Esophagus mucosa (tissue), 1 donor: Measurements from ENCODE around the gene CMC1. TPM values are rescaled to one million over a fixed set of nuclear protein-coding genes. Genes with fewer than 3 reads are reported as not detected.
A peak's percentile ranks its signal among the peaks of the same experiment; 100 is the strongest.
"Not testable (repeated sequence)": the region's sequence is repeated elsewhere in the genome, so short reads cannot be mapped to it uniquely, and the experiment has no call there.

Experiments used
- ATAC-seq: fragments of 200-7000 bp; cut with Tn5 transposase; one replicate; pipeline ENCODE4 v1.9.1; 2020
- total RNA-seq: library from RNA; stranded (reverse); gene quantifications from one replicate; pipeline ENCODE4 v1.2.4, GENCODE V29; 2023
- donor health status: DM: yes; HTN: yes; CAD: no.

CMC1 gene
- total RNA-seq = 12.2 TPM

GRCh38 chr3:28241221-28242160 lies at the start of gene CMC1:
TSS of gene CMC1 (plus strand) at chr3:28241619. CDS start at chr3:28241794, 175 bp downstream.
- peak; percentile 100 for ATAC-seq

- ATAC-seq = peak; percentile 20
Measured at GRCh38 chr3:28198161-28198560, 43.3 kb upstream of the CMC1 start.

GRCh38 chr3:28198974-28199373 lies 42.4 kb upstream of the CMC1 start:
- ATAC-seq = no peak

GRCh38 chr3:28199643-28200042 lies 41.8 kb upstream of the CMC1 start:
- ATAC-seq = not testable (repeated sequence)

GRCh38 chr3:28200366-28200848 lies 41.0 kb upstream of the CMC1 start:
- ATAC-seq = not testable (repeated sequence)

GRCh38 chr3:28206479-28206878 lies 34.9 kb upstream of the CMC1 start:
- no peak for ATAC-seq

GRCh38 chr3:28207000-28207733 lies 34.3 kb upstream of the CMC1 start:
- no peak for ATAC-seq

- no peak for ATAC-seq
Measured at GRCh38 chr3:28210968-28211713, 30.3 kb upstream of the CMC1 start.

GRCh38 chr3:28212681-28213080 lies 28.7 kb upstream of the CMC1 start:
- ATAC-seq = no peak

GRCh38 chr3:28215407-28215806 lies 26.0 kb upstream of the CMC1 start:
- no peak for ATAC-seq

GRCh38 chr3:28218071-28218916 lies 23.1 kb upstream of the CMC1 start:
- no peak for ATAC-seq

GRCh38 chr3:28218917-28219198 lies 22.6 kb upstream of the CMC1 start:
- no peak for ATAC-seq

GRCh38 chr3:28224430-28224829 lies 17.0 kb upstream of the CMC1 start:
- ATAC-seq = no peak

GRCh38 chr3:28226020-28226419 lies 15.4 kb upstream of the CMC1 start:
- no peak for ATAC-seq

- ATAC-seq = no peak
Measured at GRCh38 chr3:28228623-28229022, 12.8 kb upstream of the CMC1 start.

- no peak for ATAC-seq
Measured at GRCh38 chr3:28232659-28233058, 8.8 kb upstream of the CMC1 start.

GRCh38 chr3:28234454-28234853 lies 7.0 kb upstream of the CMC1 start:
- no peak for ATAC-seq

GRCh38 chr3:28239108-28239507 lies 2.3 kb upstream of the CMC1 start:
- ATAC-seq = no peak

GRCh38 chr3:28240441-28240840 lies 978 bp upstream of the CMC1 start:
- ATAC-seq = no peak

GRCh38 chr3:28242519-28242918 lies 1.1 kb downstream of the CMC1 start:
- ATAC-seq = no peak

GRCh38 chr3:28243424-28244106 lies 2.1 kb downstream of the CMC1 start:
- no peak for ATAC-seq
